LHCN-M2 (cell line): Measurements from ENCODE around the gene SETD7. TPM values are rescaled to one million over a fixed set of nuclear protein-coding genes. Genes with fewer than 3 reads are reported as not detected.
A peak's percentile ranks its signal among the peaks of the same experiment; 100 is the strongest.

Experiments used
- DNase-seq: peaks from one replicate; pipeline ENCODE4 v3.0.0-alpha.2; 2012; ENCODE audit warnings: low read depth
- total RNA-seq: library from RNA; depleted of rRNA; stranded (reverse); fragments of >200 nt; gene quantifications from 2 replicates; pipeline ENCODE4 v1.2.3, GENCODE V29; 2014

SETD7 gene
- total RNA-seq, 1 experiment from 2014 or later: 45.5 TPM

- no peak for DNase-seq
Measured at GRCh38 chr4:139574641-139575040, 18.6 kb upstream of the SETD7 start.

GRCh38 chr4:139568206-139568955 lies 12.4 kb upstream of the SETD7 start:
- DNase-seq: peak; percentile 31

- DNase-seq: no peak
Measured at GRCh38 chr4:139567159-139567870, 11.3 kb upstream of the SETD7 start.

- DNase-seq: no peak
Measured at GRCh38 chr4:139564502-139564901, 8.5 kb upstream of the SETD7 start.

GRCh38 chr4:139563515-139563914 lies 7.5 kb upstream of the SETD7 start:
- DNase-seq: no peak

- no peak for DNase-seq
Measured at GRCh38 chr4:139562839-139563238, 6.8 kb upstream of the SETD7 start.

GRCh38 chr4:139562067-139562684 lies 6.2 kb upstream of the SETD7 start:
- DNase-seq: no peak

- no peak for DNase-seq
Measured at GRCh38 chr4:139560406-139561104, 4.5 kb upstream of the SETD7 start.

- DNase-seq: no peak
Measured at GRCh38 chr4:139559687-139560086, 3.7 kb upstream of the SETD7 start.

- DNase-seq: no peak
Measured at GRCh38 chr4:139559089-139559479, 3.1 kb upstream of the SETD7 start.

- DNase-seq: no peak
Measured at GRCh38 chr4:139558235-139559088, 2.4 kb upstream of the SETD7 start.

GRCh38 chr4:139557556-139558110 lies 1.6 kb upstream of the SETD7 start:
- no peak for DNase-seq

- DNase-seq: peak; percentile 25
Measured at GRCh38 chr4:139556724-139557555, 921 bp upstream of the SETD7 start.

GRCh38 chr4:139555705-139556070 lies 331 bp downstream of the SETD7 start:
- no peak for DNase-seq

GRCh38 chr4:139554893-139555704 lies 920 bp downstream of the SETD7 start:
- peak; percentile 87 for DNase-seq

- DNase-seq: no peak
Measured at GRCh38 chr4:139554642-139554892, 1.5 kb downstream of the SETD7 start.

- DNase-seq: no peak
Measured at GRCh38 chr4:139553751-139554641, 2.0 kb downstream of the SETD7 start.
